HT-29 (cell line): ENCODE measurements around the gene COL4A6. TPM values are rescaled to one million over a fixed set of nuclear protein-coding genes. Genes with fewer than 3 reads are reported as not detected.
A peak's percentile ranks its signal among the peaks of the same experiment; 100 is the strongest.

Experiments
- DNase-seq: peaks from one replicate; pipeline ENCODE4 v3.0.0-alpha.2; 2015; ENCODE audit warnings: low spot score
- total RNA-seq: library from RNA; depleted of rRNA; stranded (reverse); fragments of >200 nt; shearing (Covaris generic); gene quantifications from 2 replicates; pipeline ENCODE4 v1.2.3, GENCODE V29; 2014

COL4A6 gene
- total RNA-seq, 1 experiment from 2014 or later = not detected

DNA sequence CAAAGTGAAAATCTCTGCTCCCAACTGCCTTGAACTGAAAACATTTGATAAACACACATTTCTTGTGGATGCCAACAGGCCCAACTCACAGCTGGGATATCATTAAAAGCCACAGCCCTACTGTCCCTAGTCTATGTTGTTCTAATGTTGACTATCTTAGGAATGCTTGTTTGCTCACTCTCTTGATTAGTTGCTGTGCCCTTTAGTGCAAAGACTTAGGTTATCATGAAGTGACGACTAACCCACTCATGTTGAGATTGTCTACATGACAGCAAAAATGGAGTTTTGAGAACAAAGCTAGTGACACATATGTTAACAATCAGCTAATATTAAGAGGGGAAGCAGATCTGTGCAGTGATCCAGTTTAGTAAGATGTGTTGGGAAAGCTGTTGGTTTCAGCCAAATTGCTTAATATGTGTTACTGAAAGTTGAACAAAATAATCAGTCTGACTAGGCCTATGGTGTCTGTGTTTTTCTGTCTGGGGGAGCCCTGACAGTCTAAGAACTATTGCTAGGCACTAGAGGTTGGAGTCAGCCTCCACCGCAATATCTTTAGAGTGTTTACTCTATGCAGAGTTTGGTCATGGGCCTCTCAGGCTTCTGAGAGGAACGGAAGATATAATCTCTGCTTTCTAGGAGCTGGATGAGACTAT, 221.2 kb downstream of the COL4A6 start:
- DNase-seq = no peak

DNA sequence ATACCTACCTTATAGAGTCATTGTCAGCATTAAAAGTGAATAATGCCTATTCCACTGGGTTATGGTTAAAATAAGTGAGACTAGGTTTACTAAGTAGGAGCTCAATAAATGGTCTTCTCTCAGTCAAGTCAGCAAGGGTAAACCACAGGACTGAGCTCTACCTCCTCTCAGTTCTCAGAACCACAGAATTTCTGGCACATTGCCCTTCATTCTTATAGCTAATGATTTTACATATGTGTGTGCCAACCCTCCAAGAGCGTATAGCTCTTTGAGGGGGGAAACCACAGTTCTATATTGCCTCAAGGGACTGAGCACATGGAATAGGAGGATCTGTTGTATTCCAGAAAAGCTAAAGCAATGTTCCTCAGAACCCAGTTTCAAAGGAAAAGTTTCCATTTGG, 221.8 kb downstream of the COL4A6 start:
- no peak for DNase-seq

DNA sequence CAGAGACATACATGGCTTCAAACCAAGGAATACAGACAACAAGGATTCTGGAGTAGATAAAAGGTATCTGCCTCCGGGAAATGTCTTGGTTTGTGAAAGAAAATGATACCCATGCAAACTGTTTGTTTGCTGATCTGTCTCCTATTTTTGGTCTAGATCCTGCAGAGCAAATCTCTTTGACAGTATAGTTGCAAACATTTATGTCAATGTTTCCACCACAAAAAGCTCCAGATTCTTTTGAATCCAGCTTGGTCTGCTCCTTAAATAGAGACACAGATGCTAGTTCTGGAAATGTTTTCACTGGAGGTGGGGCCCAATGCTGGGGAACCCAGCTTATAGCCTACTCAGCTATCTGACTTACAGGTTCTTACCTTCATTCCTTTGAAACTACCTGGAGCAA, 226.9 kb downstream of the COL4A6 start:
- DNase-seq = no peak

- DNase-seq = no peak
These were observed 229.1 kb downstream of the COL4A6 start for GRCh38 chrX:108209006-108209554.

DNA sequence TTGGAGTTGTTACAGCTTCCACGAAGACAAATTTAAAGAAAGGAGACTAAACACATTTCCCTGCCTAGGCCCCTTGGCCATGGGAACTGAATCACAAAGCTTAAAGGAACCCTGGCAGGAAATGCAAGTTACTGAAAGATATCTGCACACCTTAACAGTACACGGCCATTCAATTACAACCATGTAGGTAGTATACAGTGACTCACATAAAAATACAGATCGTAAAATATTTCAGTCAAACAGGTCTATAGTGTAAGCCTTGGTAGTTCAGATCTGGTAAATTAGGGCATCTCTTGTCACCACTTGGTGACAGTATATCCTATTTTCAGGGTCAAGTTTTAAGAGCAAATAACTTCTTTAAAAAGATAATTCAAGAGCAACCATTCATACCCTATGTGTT, 234.7 kb downstream of the COL4A6 start:
- DNase-seq = no peak

- peak; percentile 72 for DNase-seq
These were observed 238.5 kb downstream of the COL4A6 start for GRCh38 chrX:108199691-108200090.

GRCh38 chrX:108199041-108199440, 239.2 kb downstream of the COL4A6 start:
- DNase-seq = no peak

DNA sequence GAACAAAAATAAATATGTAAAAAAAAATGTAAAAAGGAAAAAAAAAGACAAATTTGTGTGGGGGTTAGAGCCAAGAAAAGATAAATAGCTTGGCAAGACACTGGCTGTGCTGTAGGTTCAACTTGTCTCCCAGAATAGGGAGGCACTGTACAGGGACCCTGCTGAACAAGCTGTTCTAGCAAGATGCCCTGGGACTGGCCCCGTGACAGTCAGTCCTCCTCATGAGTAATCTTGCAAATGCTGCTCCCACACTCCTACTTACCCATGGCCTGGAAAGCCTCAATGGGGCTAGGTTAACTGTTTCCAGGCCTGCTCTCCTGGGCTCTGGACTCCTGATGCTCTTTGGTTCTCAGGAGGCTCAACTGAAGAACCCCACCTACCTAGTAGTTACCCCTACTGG, 239.8 kb downstream of the COL4A6 start:
- DNase-seq = no peak

- peak; percentile 50 for DNase-seq
These were observed 251.4 kb downstream of the COL4A6 start for GRCh38 chrX:108186811-108187210.

GRCh38 chrX:108178143-108178498, 260.1 kb downstream of the COL4A6 start:
- no peak for DNase-seq

- DNase-seq = no peak
These were observed 260.7 kb downstream of the COL4A6 start for GRCh38 chrX:108177351-108178142.

DNA sequence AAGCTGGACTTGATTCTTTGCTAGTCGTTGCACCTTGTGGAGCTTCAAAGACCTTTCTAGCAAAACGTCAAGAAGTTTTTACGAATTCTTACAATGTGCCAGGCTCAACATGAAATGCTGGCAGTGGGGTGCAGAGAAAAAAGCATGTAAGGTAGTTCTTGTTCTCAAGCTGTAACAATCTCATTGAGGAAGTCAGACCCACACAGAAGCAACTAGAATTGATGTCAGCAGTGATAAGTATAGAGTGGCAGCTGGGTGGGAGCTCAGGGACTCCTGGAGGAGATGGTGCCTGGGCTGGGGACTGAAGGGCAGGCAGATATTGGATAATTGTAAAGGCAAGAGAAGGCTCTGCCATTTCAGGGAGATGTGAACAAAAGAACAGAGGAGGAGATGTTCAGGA, 264.3 kb downstream of the COL4A6 start:
- no peak for DNase-seq

DNA sequence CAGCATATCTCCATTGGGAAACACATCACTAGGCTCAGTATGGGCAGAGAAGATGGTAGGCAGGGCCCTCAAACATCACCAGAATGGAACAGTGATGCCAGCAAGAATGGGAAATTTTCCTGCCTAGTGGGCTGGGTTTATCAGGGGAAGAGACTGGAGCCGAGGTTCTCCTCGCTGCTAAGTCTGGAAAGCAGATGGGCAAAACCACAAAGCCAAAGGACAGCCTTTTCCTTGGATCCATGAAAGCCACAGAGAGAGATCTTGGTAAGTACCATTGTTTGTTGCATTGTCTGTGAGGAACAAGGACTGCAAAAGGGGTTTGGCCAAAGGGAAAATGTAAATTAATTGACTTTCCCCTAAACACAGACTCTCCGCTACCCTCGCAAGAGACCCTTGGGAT, 266.6 kb downstream of the COL4A6 start:
- no peak for DNase-seq

DNA sequence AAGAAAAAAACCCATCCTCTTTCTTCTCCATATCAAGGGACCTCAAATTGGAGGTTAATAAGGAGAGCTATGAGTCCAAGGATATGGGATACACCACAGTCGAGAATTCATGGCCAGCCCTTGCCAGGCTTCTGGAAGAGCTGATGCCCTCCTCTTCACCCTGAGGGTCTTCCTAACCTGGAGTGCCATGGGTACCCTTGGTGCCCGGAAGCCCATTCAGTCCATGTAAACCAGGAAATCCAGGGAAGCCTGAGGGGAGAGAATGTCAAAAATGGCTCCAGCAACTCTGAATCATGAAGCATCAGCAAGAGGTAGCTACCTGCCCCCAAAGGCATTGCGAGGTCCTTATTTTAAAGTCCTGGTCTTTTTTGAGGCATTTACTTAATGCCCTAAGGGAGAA, 268.5 kb downstream of the COL4A6 start:
- DNase-seq = no peak

DNA sequence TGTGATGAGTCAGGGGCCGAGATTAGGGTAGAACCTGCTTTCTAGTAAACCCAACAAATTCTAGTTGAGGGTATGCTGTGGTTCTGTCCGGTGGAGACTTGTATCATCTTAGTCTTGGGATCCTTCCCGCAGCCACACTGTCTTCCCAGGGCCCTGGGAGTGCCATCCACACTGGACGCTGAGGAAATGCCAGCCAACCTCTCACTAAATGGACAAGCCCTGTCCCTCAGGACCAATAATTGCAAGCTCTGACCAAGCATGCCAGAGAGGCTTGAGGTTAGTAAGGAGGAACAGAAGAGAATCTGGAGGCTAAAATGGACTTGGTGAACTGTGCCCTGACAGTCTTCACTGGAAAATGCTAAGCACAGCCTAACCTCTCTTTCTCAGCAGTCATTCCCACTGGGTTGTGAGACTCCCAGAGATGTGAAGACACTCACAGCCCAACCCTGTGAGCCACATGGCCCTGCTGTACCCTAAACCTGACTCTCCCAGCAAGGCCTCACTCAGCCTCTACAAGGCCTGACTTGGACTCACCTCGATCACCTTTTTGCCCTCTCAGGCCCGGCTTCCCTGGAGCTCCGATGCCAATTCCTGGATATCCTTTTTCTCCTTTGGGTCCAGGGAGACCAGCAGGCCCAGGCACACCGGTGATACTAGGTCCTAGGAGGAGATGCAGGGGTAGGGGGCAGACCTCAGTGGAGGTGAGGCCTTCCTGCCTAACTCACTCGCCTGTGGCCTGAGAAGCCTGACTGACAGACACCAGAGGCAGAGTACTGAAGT, 269.1 kb downstream of the COL4A6 start:
- DNase-seq = no peak

DNA sequence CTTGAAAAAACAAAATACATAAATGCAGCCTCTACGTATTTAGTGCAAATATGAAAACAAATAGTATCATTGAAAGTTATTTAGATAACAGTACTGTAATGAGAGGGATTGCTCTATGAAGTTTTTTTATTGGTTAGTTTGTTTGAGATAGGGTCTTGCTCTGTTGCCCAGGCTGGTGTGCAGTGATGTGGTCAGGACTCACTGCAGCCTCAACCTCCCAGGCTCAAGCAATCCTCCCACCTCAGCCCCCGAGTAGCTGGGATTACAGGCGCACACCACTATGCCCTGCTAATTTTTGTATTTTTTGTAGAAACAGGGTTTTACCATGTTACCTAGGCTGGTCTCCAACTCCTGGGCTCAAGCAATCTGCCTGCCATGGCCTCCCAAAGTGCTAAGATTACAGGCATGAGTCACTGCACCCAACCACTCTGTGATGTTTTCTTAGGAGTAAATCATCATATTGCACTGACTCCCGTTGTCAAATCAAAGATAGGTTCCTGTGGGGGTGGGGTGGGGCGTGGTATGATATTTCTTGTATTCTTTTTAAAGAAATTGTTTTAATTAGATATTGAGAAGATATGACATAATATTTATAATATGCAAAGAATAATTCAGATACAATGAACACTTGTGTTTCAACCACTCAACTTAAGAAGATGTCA, 270.9 kb downstream of the COL4A6 start:
- DNase-seq = no peak

DNA sequence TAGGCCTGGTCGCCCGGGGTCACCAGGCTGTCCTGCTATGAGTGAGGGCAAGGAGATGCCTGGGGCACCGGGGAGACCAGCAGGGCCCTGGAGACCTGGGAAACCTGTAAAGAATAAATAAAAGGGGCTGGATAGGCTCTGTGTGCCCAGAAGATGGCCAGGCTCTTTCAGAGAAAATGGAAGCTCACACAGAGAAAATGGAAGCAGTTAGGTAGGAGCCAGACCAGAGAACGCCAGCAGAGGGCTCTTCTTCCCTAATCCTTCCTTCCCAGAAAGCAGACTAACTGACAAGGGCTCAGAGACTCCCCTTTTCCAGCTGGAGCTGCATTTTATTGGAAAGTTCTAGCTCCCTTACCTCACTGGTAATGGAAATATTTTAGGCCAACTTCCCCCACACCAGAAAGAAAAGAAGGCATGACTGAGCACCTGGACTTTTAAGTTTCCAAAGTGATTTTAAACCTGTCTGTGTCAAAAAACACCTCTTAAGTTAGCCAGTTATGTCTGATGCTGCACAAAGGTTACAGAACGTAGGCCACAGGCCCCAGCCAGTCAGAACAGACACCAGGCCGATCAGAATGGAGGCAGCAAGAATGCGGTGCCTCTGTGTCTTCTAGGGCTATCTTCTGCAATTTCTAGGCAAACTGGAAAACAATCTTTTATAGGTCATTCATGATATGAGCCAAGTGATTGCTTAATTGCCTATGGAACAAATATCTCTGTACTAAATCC, 272.7 kb downstream of the COL4A6 start:
- peak; percentile 50 for DNase-seq

GRCh38 chrX:108163333-108164082, 274.7 kb downstream of the COL4A6 start:
- DNase-seq = no peak

GRCh38 chrX:108162265-108162664, 276.0 kb downstream of the COL4A6 start:
- no peak for DNase-seq

DNA sequence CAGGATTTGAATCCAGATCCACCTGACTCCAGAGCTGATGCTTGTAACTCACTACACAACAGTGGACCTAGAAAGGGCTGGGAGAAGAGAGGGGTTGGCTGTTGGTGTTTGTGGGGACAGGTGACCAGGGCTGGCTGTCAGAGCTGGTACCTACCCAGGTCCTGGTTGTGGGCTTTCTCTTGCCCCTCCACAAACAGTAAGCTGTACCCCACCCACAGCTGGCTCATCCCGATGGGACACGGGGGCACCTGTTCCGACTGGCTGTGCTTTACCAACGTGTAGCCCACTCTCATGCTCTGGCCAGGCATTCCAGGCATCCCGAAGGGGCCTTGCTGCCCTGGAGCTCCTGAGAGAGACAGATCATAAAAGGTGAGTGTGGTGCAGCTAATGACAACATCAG, 277.9 kb downstream of the COL4A6 start:
- no peak for DNase-seq
